Anterior cingulate cortex (tissue), 58 donors: ENCODE data around the gene PRAMEF18.
A peak's percentile ranks its signal among the peaks of the same experiment; 100 is the strongest.
"Not testable (repeated sequence)": the region's sequence is repeated elsewhere in the genome, so short reads cannot be mapped to it uniquely, and the experiment has no call there.

Experiments
- DNase-seq, 58 donors: peaks; one replicate each; lab custom pipeline; 2025; lab: John Stamatoyannopoulos, UW

The PRAMEF18 gene, protein sequence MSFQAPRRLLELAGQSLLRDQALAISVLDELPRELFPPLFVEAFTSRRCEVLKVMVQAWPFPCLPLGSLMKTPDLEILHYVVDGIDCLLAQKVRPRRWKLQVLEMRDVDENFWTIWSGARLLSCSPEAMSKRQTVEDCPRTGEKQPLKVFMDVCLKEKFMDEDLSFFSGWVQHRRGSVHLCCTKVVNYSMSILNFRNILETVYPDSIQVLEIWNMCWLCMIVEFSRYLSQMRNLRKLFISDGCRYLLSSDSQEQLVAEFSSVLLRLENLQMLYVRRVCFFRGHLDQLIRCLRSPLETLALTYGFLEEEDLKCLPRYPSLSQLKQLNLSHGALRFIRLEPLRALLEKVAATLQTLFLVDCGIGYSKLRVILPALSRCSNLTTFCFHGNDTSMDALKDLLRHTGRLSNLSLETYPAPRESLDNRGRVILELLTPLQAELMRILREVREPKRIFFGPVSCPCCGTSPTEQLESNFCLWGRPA

DNA sequence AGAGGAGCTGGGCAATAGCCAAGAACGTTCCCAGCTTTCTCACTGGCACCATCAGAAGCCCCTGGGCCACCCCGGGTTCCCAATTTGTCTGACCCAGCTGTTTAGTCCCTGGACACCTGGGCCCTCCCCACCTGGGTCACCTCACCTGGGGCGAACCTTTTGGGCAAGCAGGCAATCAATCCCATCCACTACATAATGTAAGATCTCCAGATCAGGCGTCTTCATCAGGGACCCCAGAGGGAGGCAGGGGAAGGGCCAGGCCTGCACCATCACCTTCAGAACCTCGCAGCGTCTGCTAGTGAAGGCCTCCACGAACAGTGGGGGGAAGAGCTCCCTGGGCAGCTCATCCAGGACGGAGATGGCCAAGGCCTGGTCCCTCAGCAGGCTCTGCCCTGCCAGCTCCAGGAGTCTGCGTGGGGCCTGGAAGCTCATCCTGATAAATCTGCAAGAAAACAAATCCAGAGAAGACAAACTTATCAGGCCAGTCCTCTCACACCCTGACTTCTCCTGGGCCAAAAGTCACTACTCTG is at the start of gene PRAMEF18:
Gene PRAMEF18, minus strand, starts transcription at position 480 of the 530 bp plus-strand sequence. Its CDS starts 48 bp downstream, at position 432.
- not testable (repeated sequence) for DNase-seq

DNA sequence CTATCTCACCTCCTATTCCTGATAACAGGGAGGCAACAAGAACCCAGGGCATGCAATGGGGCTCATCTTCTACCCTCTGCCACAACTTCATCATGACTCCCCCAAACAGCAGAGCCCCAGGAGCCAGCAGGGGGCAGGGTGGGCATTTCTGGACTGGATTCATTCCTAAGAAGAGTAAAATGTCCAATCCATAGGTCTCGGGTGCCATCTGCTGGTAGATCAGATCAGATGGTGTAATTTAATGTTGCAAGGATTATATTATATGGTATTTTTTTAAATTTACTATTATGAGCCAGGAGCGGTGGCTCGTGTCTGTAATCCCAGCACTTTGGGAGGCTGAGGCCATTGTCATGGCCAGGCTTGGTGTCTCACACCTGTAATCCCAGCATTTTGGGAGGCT is 39.2 kb upstream of the PRAMEF18 start:
- not testable (repeated sequence) for DNase-seq

DNA sequence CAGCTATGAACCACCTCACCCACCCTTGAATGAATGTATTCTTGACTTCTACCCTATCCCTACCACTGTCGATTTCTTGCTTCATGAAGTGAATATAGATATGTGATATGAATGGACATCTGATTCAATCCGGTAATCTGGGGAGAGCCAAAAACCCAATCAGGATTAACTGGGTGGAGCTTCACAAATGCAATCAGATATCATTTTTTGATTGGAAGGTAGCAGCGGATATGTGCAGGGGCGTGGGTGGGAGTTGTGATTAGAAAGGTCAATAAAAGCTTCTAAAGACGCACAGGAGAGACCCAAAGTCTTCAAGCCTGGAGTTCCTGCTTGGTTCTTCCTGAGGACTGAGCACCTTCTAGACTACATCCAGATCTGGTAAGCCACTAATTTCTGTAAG is 27.9 kb upstream of the PRAMEF18 start, which contains the start of gene PRAMEF5:
Gene PRAMEF5, plus strand, starts transcription at position 301 of the 400 bp plus-strand sequence. CDS start 5,071 bp downstream, outside the sequence.
- DNase-seq: not testable (repeated sequence)

DNA sequence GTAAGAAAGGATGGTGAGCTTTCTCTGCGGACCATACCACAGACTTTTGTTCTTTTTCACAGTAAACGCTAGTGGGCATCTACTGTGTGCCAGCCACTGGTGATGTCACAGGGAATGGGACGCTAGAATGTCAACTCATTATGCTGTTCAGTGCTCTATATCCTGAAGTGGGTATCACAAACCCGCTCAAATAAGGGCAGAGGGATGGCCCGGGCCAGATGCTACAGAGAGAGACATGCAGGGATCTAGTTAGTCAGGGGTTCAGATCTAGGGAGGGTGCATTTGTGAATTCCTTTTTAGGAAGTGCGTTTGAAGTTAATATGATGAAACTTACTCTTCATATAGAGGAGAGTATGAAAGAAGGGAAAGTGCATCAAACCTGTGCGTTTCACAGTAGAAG is 21.2 kb upstream of the PRAMEF18 start:
- not testable (repeated sequence) for DNase-seq

DNA sequence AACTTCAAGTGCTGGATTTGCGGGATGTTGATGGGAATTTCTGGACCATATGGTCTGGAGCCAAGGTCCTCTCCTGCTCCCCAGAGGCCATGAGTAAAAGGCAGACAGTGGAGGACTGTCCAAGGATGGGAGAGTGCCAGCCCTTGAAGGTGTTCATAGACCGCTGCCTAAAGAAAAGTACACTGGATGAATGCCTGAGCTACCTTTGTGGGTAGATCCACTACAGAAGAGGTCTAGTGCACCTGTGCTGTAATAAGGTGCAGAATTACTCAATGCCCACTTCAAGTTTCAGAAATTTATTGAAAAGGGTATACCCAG is 20.6 kb upstream of the PRAMEF18 start:
- DNase-seq: not testable (repeated sequence)

DNA sequence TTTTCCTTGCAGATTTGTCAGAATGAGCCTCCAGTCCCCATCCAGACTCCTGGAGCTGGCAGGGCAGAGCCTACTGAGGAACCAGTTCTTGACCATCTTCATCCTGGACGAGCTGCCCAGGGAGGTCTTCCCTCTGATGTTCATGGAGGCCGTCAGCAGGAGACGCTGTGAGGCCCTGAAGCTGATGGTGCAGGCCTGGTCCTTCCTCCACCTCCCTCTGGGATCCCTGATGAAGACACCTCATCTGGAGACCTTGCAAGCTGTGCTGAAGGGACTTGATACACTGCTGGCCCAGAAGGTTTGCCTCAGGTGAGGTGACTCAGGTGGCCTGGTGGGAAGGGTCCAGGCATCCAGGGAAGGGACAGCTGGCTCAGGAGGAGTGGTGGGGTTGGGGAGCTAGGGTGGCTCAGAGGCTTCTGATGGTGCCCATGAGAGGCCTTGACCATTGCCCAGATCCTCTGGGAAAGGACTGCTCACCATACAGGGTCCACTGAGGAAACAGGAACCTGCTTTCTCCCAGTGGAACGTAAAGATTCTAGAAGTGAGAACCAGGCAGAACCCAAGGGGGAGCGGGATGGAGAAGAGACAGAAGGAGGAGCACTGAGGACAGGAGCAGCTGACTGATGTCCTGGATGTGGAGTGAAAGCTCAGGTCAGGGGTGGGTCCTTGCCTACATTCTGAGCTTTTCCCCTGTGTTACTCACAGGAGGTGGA is 20.0 kb upstream of the PRAMEF18 start:
- not testable (repeated sequence) for DNase-seq

DNA sequence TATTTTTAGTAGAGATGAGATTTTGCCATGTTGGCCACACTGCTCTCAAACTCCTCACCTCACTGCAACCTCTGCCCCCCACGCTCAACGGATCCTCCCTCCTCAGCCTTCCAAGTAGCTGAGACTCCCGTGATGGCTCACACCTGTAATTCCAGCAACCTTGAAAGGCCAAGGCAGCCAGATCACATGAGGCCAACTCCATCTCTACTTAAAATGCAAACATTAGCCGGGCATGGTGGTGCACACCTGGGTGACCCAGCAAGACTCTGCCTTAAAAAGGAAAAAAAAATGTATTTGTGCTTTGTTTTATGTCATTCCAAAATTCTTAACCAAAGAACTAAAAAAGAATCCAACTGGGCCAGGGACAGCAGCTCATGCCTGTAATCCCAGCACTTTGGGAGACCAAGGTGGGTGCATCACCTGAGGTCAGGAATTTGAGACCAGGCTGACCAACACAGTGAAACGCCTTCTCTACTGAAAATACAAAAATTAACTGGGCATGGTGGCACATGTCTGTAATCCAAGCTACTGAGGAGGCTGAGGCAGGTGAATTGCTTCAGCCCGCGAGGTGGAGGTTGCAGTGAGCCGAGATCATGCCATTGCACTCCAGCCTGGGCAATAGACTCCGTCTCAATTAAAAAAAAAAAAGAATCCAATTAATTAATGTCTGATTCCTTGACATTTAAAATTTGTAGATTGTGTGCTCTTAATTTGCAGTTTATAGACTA is 17.7 kb upstream of the PRAMEF18 start:
- not testable (repeated sequence) for DNase-seq

DNA sequence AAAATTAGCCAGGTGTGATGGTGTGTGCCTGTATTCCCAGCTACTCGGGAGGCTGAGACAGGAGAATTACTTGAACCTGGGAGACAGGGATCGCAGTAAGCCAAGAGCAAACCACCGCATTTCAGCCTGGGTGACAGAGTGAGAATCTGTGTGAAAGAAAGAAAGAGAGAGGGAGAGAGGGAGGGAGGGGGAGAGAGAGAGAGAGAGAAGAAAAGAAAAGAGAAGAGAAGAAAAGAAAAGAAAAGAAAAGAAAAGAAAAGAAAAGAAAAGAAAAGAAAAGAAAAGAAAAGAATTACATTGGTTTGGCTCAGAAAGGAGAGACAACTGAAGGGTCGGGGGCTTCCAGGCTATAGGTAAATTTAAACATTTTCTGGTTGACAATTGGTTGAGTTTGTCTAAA is 13.7 kb upstream of the PRAMEF18 start:
- DNase-seq: not testable (repeated sequence)

DNA sequence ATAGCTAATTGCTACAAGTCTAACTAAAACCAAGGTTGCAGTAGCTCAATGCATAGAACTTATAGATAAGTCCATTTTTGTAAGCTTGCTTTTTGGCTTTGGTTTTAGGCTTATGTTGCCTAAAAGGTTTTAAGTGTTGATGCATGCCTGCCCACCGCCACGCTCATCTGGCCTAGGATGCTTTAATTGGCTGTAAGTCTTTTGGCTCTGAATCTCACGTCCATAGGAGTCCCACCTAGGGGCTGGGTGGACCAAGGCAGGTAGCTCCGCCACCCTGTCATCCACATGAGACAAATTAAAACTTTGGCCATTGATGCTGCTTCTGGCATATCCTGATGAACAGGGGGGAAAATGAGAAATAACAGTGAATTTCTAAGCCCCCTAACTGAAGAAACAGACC is 11.6 kb upstream of the PRAMEF18 start:
- DNase-seq: not testable (repeated sequence)

DNA sequence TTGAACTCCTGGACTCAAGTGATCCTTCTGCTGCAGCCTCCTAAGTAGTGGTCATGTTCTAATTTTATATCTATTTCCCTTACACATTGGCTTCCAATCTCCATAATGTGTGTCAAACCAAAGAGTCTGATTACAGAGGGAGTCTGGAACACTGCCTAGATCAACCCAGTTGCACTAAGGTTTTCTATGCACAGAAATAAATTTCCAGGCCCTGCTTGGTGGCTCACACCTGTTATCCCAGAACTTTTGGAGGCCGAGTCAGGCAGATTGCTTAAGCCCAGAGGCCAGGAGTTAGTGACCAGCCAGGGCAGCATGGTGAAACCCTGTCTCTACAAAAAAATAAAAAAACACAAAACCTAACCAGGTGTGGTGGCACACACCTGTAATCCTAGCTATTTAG is 8.1 kb upstream of the PRAMEF18 start:
- DNase-seq: not testable (repeated sequence)

DNA sequence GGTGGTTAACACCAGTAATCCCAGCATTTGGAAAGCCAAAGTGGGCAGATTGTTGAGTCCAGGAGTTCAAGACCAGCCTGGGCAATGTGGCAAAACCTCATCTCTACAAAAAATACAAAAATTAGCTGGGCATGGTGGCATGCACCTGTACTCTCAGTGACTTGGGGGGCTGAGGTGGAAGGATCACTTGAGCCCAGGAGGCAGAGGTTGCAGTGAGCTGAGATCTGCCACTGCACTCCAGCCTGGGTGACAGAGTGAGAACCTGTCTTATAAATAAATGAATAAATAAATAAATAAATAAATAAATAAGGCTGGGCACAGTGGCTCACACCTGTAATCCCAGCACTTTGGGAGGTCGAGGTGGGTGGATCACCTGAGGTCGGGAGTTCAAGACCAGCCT is 6.1 kb upstream of the PRAMEF18 start:
- DNase-seq: not testable (repeated sequence)

DNA sequence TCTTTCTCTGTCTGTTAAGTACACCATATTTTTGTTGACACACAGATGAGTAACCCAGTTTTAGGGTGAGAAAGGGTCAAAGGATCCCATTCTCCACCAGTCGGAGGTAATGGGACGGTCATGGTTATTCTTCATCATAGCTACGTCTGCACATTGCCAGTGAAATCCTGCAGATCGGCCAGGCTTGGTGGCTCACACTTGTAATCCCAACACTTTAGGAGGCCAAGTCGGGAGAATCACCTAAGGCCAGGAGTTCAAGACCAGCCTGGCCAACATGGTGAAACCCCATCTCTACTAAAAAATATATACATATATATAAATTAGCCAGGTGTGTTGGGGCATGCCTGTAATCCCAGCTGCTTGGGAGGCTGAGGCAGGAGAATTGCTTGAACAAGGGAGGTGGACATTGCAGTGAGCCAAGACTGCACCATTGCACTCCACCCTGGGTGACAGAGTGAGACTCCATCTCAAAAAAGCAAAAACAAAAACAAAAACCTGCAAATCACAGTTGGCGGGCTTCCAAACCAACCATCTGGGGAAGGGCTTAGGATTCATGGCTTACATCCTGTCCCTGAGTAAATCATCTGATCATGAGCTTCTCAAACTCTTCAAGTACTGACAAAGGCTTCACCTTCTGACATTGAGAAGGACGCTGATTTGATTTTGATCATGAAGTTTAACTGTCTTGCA is 5.3 kb upstream of the PRAMEF18 start:
- not testable (repeated sequence) for DNase-seq

DNA sequence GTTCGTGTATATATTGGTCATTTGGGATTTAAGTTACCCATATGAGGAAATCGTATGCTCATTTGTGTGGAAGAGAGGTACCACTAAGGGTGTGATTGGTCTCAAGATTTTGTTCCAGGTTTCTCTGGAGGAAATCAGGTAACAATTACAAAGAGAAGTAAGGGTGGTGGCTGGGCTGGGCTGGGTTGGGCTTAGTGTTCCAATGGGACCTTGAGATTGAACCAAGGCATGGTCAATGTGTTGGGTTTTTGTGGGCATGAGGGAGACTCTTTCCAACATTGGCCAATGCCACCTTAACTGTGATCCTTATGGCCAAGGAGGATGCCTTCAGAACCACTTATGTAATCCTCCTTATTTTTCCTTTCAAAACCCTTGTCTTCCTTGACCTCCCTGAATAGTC is 4.6 kb upstream of the PRAMEF18 start:
- DNase-seq: not testable (repeated sequence)

DNA sequence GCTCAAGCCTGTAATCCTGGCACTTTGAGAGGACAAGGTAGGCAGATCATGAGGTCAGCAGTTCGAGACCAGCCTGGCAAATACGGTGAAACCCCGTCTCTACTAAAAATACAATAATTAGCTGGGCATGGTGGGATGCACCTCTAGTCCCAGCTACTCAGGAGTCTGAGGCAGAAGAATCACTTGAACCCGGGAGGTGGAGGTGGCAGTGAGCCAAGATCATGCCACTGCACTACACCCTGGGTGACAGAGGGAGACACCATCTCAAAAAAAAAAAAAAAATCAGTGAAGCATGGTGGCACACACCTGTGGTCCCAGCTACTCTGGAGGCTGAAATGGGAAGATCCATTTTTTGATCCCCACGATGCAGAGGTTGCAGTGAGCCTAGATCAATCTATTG is 4.1 kb upstream of the PRAMEF18 start:
- DNase-seq: not testable (repeated sequence)

DNA sequence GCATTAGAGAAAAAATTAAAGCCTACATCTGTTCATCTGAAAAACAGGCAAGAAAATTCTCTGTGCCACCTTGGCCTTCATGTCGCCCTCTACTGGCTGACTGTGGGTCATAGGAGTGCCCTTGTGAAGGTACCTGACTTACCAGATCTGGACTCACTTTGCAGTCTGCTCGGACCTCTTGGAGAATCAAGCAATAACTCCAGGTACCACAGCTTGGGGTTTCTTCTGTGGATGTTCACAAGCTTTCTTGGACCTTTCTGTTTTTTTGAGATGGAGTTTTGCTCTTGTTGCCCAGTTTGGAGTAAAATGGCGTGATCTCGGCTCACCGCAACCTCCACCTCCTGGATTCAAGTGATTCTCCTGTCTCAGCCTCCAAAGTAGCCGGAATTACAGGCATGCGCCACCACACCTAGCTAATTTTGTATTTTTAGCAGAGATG is 2.4 kb upstream of the PRAMEF18 start:
- peak in 1 of 58 donors; percentile 0 for DNase-seq

DNA sequence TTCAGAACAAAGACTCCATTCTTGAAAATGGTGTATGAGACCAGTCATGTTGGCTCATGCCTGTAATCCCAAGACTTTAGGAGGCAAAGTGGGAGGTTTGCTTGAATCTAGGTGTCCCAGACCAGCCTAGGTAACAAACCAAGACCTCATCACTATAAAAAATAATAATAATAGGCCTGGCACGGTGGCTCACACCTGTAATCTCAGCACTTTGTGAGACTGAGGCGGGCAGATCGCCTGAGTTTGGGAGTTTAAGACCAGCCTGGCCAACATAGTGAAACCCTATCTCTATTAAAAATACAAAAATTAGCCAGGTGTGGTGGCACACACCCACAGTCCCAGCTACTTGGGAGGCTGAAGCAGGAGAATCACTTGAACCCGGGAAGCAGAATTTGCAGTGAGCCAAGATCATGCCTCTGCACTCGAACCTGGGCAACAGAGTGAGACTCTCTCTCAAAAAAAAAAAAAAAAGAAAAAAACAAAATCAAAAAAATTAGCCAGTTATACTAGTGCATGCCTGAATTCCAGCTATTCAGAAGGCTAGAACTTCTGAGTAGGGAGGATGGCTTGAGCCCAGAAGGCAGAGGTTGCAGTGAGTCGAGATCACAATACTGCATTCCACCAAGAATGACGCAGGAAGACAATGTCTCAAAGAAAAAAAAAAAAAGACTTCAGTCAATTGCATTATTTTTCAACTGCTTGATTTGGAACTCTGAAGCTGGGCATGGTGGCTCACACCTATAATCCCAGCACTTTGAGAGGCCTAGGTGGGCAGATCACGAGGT is 1.5 kb upstream of the PRAMEF18 start:
- not testable (repeated sequence) for DNase-seq

DNA sequence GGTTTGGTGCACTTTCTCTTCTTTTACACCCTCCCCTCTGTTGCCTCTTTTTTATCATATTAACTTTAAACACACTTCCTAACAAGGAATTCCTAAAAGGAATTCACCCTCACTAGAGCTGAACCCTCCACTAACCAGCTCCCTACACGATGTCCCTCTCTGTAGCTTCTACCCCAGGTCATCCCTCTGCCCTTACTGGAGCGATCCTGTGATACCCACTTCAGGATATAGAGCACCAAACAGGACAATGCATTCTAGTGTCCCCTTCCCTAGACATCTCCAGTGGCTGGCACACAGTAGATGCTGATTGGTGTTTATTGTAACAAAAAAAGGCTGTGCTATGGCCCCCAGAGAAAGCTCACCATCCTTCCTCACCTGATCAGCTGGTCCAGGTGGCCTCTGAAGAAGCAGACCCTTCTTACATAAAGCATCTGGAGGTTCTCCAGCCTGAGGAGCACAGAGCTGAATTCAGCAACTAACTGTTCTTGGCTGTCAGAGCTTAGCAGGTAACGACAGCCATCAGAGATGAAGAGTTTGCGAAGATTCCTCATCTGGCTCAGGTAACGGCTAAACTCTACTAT is 1.4 kb downstream of the PRAMEF18 start:
- no peak for DNase-seq

DNA sequence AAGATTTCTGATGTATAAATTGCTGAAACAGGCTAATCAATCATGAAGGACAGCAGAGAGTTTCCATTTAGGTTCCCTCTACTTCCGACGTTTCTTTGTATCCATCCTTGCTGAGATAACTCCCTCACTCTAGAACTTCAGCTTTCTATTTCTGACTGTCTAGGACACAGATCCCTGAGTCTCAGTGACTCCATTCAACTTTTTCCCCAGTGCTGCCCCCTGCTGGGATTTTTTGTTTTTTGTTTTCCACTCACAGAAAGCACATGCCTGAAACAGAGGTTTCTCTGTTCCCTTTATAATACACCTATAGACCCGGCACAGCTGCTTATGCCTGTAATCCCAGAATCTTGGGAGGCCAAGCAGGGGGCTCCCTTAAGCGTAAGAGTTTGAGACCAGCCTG is 3.2 kb downstream of the PRAMEF18 start:
- not testable (repeated sequence) for DNase-seq

DNA sequence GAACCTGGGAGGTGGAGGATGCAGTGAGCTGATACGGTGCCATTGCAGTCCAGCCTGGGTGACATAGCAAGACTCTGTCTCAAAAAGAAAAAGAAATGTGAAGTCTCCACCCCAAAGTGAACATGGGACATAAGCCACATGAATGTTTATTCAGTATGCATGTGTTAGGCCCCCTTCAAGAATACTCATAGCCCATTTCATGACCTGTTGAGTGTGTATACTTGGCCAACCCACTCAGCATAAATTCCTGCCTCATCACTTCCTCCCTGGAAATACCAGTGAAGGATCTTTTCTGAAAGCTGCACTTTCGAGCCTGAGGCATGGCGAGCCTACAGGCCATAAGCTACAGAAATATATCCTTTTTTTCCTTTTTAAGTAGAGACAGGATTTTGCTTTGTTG is 6.8 kb downstream of the PRAMEF18 start:
- DNase-seq: not testable (repeated sequence)
